GM23338 (cell line): ENCODE measurements around the gene LRRC27. TPM values are rescaled to one million over a fixed set of nuclear protein-coding genes. Genes with fewer than 3 reads are reported as not detected.

ENCODE experiments used
- ATAC-seq: fragments of 200-7000 bp; cut with Tn5 transposase; 3 replicates; pipeline ENCODE4 v1.9.1; 2020
- DNase-seq: peaks from one replicate; pipeline ENCODE4 v3.0.0-alpha.2; 2015; ENCODE audit warnings: low spot score
- H2AFZ ChIP-seq: fragments of 200-600 bp; sonication (generic); 2 replicates; pipeline ENCODE4 v1.8.0; 2016; ENCODE audit warnings: antibody characterized with exemption, mild to moderate bottlenecking, moderate library complexity
- H3F3A ChIP-seq: fragments of 200-600 bp; sonication (generic); replicated peaks from 2 replicates; pipeline ENCODE4 v1.8.0; 2017; ENCODE audit warnings: antibody characterized with exemption, mixed run types, low read depth
- H3K27ac ChIP-seq: fragments of 200-600 bp; sonication (generic); 2 replicates; pipeline ENCODE4 v1.6.1; 2016; ENCODE audit warnings: low read depth
- H3K27me3 ChIP-seq: fragments of 200-600 bp; sonication (generic); 2 replicates; pipeline ENCODE4 v1.8.0; 2016; ENCODE audit warnings: mild to moderate bottlenecking, mixed run types, moderate library complexity; ENCODE audit not compliant: insufficient read depth
- H3K36me3 ChIP-seq: fragments of 200-600 bp; sonication (generic); 2 replicates; pipeline ENCODE4 v1.8.0; 2016; ENCODE audit warnings: mild to moderate bottlenecking; ENCODE audit not compliant: insufficient read depth
- H3K4me1 ChIP-seq: fragments of 200-600 bp; sonication (generic); 2 replicates; pipeline ENCODE4 v1.8.0; 2016; ENCODE audit warnings: mild to moderate bottlenecking, moderate library complexity; ENCODE audit not compliant: insufficient read depth
- H3K4me2 ChIP-seq: fragments of 200-600 bp; sonication (generic); 2 replicates; pipeline ENCODE4 v1.7.1; 2017; ENCODE audit warnings: mixed run types
- H3K4me3 ChIP-seq: fragments of 200-600 bp; sonication (generic); 2 replicates; pipeline ENCODE4 v1.6.1; 2016; ENCODE audit warnings: mixed run types
- H3K79me2 ChIP-seq: fragments of 200-600 bp; sonication (generic); replicated peaks from 2 replicates; pipeline ENCODE4 v1.8.0; 2017; ENCODE audit warnings: mild to moderate bottlenecking; ENCODE audit not compliant: insufficient read depth
- H3K9me2 ChIP-seq: fragments of 200-600 bp; sonication (generic); 2 replicates; pipeline ENCODE4 v1.8.0; 2017; ENCODE audit not compliant: insufficient read depth
- H4K20me1 ChIP-seq: fragments of 200-600 bp; sonication (generic); replicated peaks from 2 replicates; pipeline ENCODE4 v1.8.0; 2017; ENCODE audit warnings: mild to moderate bottlenecking; ENCODE audit not compliant: insufficient read depth
- H3K27ac Mint-ChIP-seq: 2 replicates; pipeline ENCODE4 v1.8.0; 2020; ENCODE audit warnings: inconsistent platforms, mild to moderate bottlenecking, moderate library complexity, mixed read lengths
- H3K27me3 Mint-ChIP-seq: 3 replicates; pipeline ENCODE4 v1.8.0; 2022; ENCODE audit warnings: low read depth, mild to moderate bottlenecking, moderate library complexity, mixed read lengths, inconsistent platforms; ENCODE audit not compliant: insufficient read depth, poor library complexity
- H3K36me3 Mint-ChIP-seq: 3 replicates; pipeline ENCODE4 v1.8.0; 2021; ENCODE audit warnings: low read depth, mild to moderate bottlenecking, inconsistent platforms, moderate library complexity, mixed read lengths
- H3K4me1 Mint-ChIP-seq: 3 replicates; pipeline ENCODE4 v1.8.0; 2020; ENCODE audit warnings: mild to moderate bottlenecking, inconsistent platforms, mixed read lengths
- H3K4me3 Mint-ChIP-seq: 3 replicates; pipeline ENCODE4 v1.8.0; 2021; ENCODE audit warnings: moderate library complexity, mild to moderate bottlenecking, inconsistent platforms, mixed read lengths
- H3K9me3 Mint-ChIP-seq: 3 replicates; pipeline ENCODE4 v1.8.0; 2020; ENCODE audit warnings: moderate library complexity, mild to moderate bottlenecking, inconsistent platforms, mixed read lengths
- CREB1 ChIP-seq: fragments of 250-450 bp; sonication (Bioruptor Pico); IDR thresholded peaks from 2 replicates; pipeline ENCODE4 v1.5.0; 2020; ENCODE audit warnings: low read depth, mild to moderate bottlenecking, moderate library complexity
- CTCF ChIP-seq, 2 experiments: fragments of 200-600 bp in 1 of 2; sonication (generic) in 1 of 2; conservative IDR thresholded peaks; 2 replicates each; pipeline versions ENCODE4 v1.5.1 to v1.6.1; 2016 to 2017; ENCODE audit warnings: antibody characterized with exemption in 2 of 2, low read depth in 2 of 2, mild to moderate bottlenecking in 2 of 2, moderate library complexity in 1 of 2
- ETS1 ChIP-seq: IDR thresholded peaks from 2 replicates; pipeline ENCODE4 v1.6.1; 2016; ENCODE audit warnings: antibody characterized with exemption
- EZH2 ChIP-seq: fragments of 200-600 bp; sonication (generic); IDR thresholded peaks from one replicate; pipeline ENCODE4 v1.8.0; 2017; ENCODE audit warnings: antibody characterized with exemption, mild to moderate bottlenecking, low read depth; ENCODE audit not compliant: unreplicated experiment
- EZH2phosphoT487 ChIP-seq: fragments of 200-600 bp; sonication (generic); IDR thresholded peaks from one replicate; pipeline ENCODE4 v1.8.1; 2018; ENCODE audit warnings: antibody characterized with exemption; ENCODE audit not compliant: unreplicated experiment
- JUNB ChIP-seq: IDR thresholded peaks from one replicate; pipeline ENCODE4 v1.6.1; 2016; ENCODE audit warnings: antibody characterized with exemption; ENCODE audit not compliant: unreplicated experiment
- POLR2AphosphoS5 ChIP-seq: IDR thresholded peaks from 2 replicates; pipeline ENCODE4 v1.6.1; 2016; ENCODE audit warnings: antibody characterized with exemption, low read depth
- STAT1 ChIP-seq: IDR thresholded peaks from one replicate; pipeline ENCODE4 v1.6.1; 2016; ENCODE audit warnings: antibody characterized with exemption; ENCODE audit not compliant: unreplicated experiment
- ZNF114 ChIP-seq: fragments of 250-450 bp; sonication (Bioruptor Pico); IDR thresholded peaks from 2 replicates; pipeline ENCODE4 v1.5.0; 2020; ENCODE audit warnings: mild to moderate bottlenecking, moderate library complexity
- ZNF462 ChIP-seq: fragments of 250-450 bp; sonication (Bioruptor Pico); IDR thresholded peaks from 2 replicates; pipeline ENCODE4 v1.5.0; 2020; ENCODE audit warnings: mild to moderate bottlenecking, moderate library complexity
- polyA plus RNA-seq: library from polyadenylated mRNA; unstranded; fragments of >200 nt; fragmentation: Nextera tagmentation; extraction: Ambion mirVana; gene quantifications from 2 replicates; pipeline ENCODE4 v1.2.1, GENCODE V29; 2016
- total RNA-seq: library from RNA; depleted of rRNA; stranded (reverse); fragments of >200 nt; shearing (Covaris generic); gene quantifications from 2 replicates; pipeline ENCODE4 v1.2.3, GENCODE V29; 2014

Gene LRRC27
- total and polyA plus RNA-seq, 2 experiments from 2014 or later = 2.9 to 3.5 TPM

- peaks cover 17% of the 10 kb centered on the region for H3K79me2 ChIP-seq
- peaks cover 24% of the 10 kb centered on the region for H3K27me3 Mint-ChIP-seq
- H3F3A ChIP-seq = 0 out of 2 replicates have a peak, but pooled peaks cover 7% of the 10 kb centered on the region
- ATAC-seq (no peak), DNase-seq (no peak)
- H3K4me2 ChIP-seq = no peak overlapping the region
- no peak overlapping the region for H3K27ac ChIP-seq
- H3K4me1 ChIP-seq = peaks cover 20% of the 10 kb centered on the region
- H3K9me3 Mint-ChIP-seq = peaks cover 4% of the 10 kb centered on the region; the same call in 2 of the 3 replicates
- no peaks in the 10 kb centered on the region for H3K27me3 ChIP-seq
- peaks cover 3% of the 10 kb centered on the region; the same call in 1 of the 3 replicates for H3K36me3 Mint-ChIP-seq
- TF ChIP-seq ZNF462 (CRISPR knock-in tag) = no peak
- no peak for TF ChIP-seq EZH2
- no peak for TF ChIP-seq JUNB
- TF ChIP-seq ETS1 = no peak
- TF ChIP-seq CREB1 (CRISPR knock-in tag) = no peak
- no peak for TF ChIP-seq EZH2phosphoT487
- no peak for TF ChIP-seq POLR2AphosphoS5
- no peak for TF ChIP-seq STAT1
- TF ChIP-seq CTCF (conservative IDR thresholded peaks at IDR 0.05; ENCODE audit: low read depth in 2 of 2) = no peak
- TF ChIP-seq ZNF114 (CRISPR knock-in tag) = no peak
- no peak overlapping the region for H3K4me3 Mint-ChIP-seq
- no peak overlapping the region for H3K27ac Mint-ChIP-seq
- H4K20me1 ChIP-seq = no peaks in the 10 kb centered on the region; the same call in 1 of the 2 replicates
- H3K36me3 ChIP-seq = no peaks in the 10 kb centered on the region
- H3K4me1 Mint-ChIP-seq = peaks cover 44% of the 10 kb centered on the region
- H3K9me2 ChIP-seq = no peaks in the 10 kb centered on the region
- no peak overlapping the region for H2AFZ ChIP-seq
- no peak overlapping the region for H3K4me3 ChIP-seq
These were observed 2.7 kb downstream of the LRRC27 start for GRCh38 chr10:132334631-132335188.
